Measurements from ENCODE around the gene COPG1. TPM values are rescaled to one million over a fixed set of nuclear protein-coding genes. Genes with fewer than 3 reads are reported as not detected.
"Not testable (repeated sequence)": the region's sequence is repeated elsewhere in the genome, so short reads cannot be mapped to it uniquely, and the experiment has no call there.

Gene COPG1
- total RNA-seq, 4 donors from 2014 or later: 77.1 to 95.3 (median 88.6) TPM

DNA sequence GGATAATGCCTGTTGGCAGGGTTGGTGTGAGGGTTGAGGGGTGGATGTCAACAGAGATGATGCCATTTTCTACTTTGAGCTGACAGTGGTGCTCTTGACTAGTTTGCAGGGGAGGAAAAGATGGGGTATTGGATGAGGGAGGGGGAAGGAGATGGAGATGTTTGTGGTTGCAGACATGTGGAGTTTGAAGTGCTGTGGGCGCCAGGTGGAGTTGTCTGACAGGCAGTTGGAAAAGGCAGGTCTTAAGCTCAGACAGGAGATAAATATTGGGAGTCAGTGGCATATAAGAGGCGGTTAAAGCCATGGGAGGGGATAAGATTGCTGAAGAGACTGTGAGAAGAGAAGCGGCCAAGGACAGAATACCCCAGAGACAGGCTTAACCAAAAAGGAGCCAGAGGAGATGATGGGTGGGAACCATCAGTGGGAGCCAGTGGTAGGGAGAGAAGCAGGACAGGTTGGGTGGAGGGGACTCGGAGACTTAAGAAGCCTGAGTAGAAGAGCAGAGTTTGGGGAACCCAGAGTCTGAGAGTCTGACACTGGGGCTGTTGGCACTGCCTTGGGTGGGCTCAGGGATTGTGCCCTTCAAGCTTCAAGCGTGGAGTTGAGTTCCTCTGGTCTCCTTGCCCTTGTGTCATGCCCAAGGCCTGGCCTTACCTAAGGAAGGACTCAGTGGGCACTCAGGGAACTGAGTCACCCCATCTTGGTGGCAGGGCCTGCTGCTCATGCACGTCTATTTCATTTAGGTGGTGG is 13.9 kb downstream of the COPG1 start:
- no peak overlapping the region for H3K27ac ChIP-seq
- DNase-seq (ENCODE audit: low spot score in 2 of 2): peak; percentile 40 to 60
- H3K4me1 ChIP-seq: no peaks in the 10 kb centered on the region
- H3K27me3 ChIP-seq: no peaks in the 10 kb centered on the region
- 82% methylated on average over 6 of the region's 6 CpGs for WGBS
- TF ChIP-seq POLR2AphosphoS5 (IDR thresholded peaks at IDR 0.05) (no peak), EP300 (IDR thresholded peaks at IDR 0.05) (no peak)
- no peak overlapping the region for H3K4me3 ChIP-seq
- H3K36me3 ChIP-seq: peaks cover 99% of the 10 kb centered on the region
- no peaks in the 10 kb centered on the region for H3K9me3 ChIP-seq

DNA sequence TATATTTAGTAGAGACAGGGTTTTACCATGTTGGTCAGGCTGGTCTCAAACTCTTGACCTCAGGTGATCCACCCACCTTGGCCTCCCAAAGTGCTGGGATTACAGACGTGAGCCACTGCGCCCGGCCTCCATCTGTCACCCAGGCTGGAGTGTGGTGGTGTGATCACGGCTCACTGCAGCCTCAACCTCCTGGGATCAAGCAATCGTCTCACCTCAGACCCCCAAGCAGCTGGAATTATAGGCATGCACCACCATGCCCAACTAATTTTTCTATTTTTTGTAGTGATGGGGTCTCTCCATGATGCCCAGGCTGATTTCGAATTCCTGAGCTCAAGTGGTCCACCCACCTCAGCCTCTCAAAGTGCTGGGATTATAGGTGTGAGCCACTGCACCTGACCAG is 15.6 kb downstream of the COPG1 start:
- peak in 1 of 2 donors; percentile 27 for DNase-seq (ENCODE audit: low spot score in 2 of 2)
- not testable (repeated sequence) for H3K4me3 ChIP-seq, H3K4me1 ChIP-seq, H3K9me3 ChIP-seq, H3K27me3 ChIP-seq, H3K27ac ChIP-seq
- 98% methylated on average over 6 of the region's 6 CpGs for WGBS
- H3K36me3 ChIP-seq: peaks cover 100% of the 10 kb centered on the region

DNA sequence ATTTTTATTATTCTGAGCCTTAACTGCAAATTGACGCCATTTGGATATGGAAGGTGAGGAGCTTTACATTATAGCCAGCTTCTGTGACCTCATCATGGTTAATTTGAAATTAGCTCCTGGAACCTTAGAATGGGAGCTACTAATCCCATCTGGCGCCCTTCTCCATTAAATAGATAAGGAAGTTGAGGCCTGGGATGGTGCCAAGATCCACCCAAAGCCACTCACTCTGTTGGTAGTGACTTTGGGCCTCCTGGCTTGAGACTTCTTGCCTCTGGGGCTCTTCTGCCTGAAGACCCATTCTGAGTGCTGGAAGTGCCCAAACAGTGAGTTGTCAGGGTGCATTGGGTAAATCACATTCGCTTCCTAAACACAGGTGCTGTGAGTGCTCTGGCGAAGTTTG is 17.2 kb downstream of the COPG1 start:
- WGBS: 94% methylated on average over 4 of the region's 4 CpGs
- Histone ChIP-seq H3K27me3 (no peaks in the 10 kb centered on the region), H3K9me3 (no peaks in the 10 kb centered on the region), H3K27ac (no peak overlapping the region), H3K4me3 (no peak overlapping the region), H3K4me1 (no peaks in the 10 kb centered on the region), H3K36me3 (peaks cover 100% of the 10 kb centered on the region)
- DNase-seq (ENCODE audit: low spot score in 2 of 2): peak in 1 of 2 donors; percentile 16
- no peak for TF ChIP-seq POLR2A (IDR thresholded peaks at IDR 0.05)
- no peak for TF ChIP-seq EP300 (IDR thresholded peaks at IDR 0.05)
- no peak for TF ChIP-seq POLR2AphosphoS5 (IDR thresholded peaks at IDR 0.05)

DNA sequence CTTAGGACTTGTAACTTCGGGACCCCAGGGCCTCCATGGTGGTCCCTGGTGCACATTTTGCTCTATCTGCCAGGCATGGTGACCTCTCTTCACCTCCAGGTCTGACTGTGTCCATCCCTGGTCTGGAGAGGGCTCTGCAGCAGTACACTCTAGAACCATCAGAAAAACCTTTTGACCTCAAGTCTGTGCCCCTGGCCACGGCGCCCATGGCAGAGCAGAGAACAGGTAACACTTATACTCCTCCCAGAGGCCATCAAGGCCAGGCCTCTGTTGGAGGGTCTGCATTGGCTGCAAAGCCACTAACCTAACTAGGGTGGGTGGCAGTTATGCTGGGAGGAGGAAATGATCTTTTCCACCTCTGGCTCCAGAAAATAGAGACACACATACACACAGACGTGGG is 19.0 kb downstream of the COPG1 start:
- H3K4me3 ChIP-seq: no peak overlapping the region
- no peak overlapping the region for H3K27ac ChIP-seq
- H3K9me3 ChIP-seq: no peaks in the 10 kb centered on the region
- no peak for TF ChIP-seq POLR2A (IDR thresholded peaks at IDR 0.05)
- TF ChIP-seq, protein P1, sequence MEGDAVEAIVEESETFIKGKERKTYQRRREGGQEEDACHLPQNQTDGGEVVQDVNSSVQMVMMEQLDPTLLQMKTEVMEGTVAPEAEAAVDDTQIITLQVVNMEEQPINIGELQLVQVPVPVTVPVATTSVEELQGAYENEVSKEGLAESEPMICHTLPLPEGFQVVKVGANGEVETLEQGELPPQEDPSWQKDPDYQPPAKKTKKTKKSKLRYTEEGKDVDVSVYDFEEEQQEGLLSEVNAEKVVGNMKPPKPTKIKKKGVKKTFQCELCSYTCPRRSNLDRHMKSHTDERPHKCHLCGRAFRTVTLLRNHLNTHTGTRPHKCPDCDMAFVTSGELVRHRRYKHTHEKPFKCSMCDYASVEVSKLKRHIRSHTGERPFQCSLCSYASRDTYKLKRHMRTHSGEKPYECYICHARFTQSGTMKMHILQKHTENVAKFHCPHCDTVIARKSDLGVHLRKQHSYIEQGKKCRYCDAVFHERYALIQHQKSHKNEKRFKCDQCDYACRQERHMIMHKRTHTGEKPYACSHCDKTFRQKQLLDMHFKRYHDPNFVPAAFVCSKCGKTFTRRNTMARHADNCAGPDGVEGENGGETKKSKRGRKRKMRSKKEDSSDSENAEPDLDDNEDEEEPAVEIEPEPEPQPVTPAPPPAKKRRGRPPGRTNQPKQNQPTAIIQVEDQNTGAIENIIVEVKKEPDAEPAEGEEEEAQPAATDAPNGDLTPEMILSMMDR (IDR thresholded peaks at IDR 0.05): no peak
- H3K27me3 ChIP-seq: no peaks in the 10 kb centered on the region
- no peaks in the 10 kb centered on the region for H3K4me1 ChIP-seq
- H3K36me3 ChIP-seq: peaks cover 100% of the 10 kb centered on the region
- peak in 1 of 2 donors; percentile 9 for DNase-seq (ENCODE audit: low spot score in 2 of 2)
- 83% methylated on average over 4 of the region's 4 CpGs for WGBS

DNA sequence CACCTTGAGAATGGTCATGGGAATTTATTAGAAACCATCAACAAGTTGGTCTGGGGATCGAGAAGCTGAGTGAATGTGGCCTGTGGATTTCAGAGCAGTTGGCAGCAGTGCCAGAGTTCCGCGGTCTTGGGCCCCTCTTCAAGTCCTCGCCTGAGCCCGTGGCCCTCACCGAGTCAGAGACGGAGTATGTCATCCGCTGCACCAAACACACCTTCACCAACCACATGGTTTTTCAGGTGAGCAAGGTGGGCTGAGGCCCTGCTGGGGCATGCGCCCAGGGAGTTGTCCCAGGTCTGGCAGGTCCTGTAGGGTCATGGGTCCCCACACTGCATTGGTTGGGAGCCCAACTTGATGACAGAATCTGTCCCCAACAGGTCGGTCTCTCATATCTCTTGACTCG is 22.3 kb downstream of the COPG1 start:
- TF ChIP-seq POLR2A (IDR thresholded peaks at IDR 0.05): no peak
- TF ChIP-seq, protein P1 (IDR thresholded peaks at IDR 0.05): no peak
- H3K27me3 ChIP-seq: no peaks in the 10 kb centered on the region
- DNase-seq (ENCODE audit: low spot score in 2 of 2): peak in 1 of 2 donors; percentile 46
- H3K36me3 ChIP-seq: peaks cover 99% of the 10 kb centered on the region
- H3K9me3 ChIP-seq: no peaks in the 10 kb centered on the region
- no peak overlapping the region for H3K27ac ChIP-seq
- WGBS: 88% methylated on average over 10 of the region's 11 CpGs
- H3K4me3 ChIP-seq: no peak overlapping the region
- no peaks in the 10 kb centered on the region for H3K4me1 ChIP-seq

DNA sequence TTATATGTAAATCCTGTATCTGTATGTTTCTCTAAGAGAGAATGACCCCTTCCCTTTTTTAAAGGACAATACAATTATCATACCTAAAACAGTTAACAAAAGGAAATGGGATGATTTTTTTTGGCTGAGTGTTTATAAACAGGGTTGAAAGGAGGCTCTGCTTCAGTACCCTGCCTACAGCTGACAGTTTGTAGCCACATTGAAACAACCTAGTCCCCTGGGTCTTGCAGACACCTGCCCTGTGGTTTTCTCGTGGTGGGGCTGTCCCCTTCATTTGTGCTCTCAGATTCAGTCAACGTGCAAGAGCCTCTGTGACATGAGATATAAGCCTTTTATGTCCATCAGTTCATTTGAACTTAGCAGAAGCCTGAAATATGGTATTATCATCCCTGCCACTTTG is 27.0 kb downstream of the COPG1 start:
- Histone ChIP-seq H3K4me1 (peaks cover 16% of the 10 kb centered on the region), H3K4me3 (no peak overlapping the region), H3K36me3 (peaks cover 58% of the 10 kb centered on the region), H3K27ac (no peak overlapping the region), H3K9me3 (no peaks in the 10 kb centered on the region), H3K27me3 (no peaks in the 10 kb centered on the region)
- DNase-seq (ENCODE audit: low spot score in 2 of 2): no peak
- WGBS: 71% methylated on average over 2 of the region's 2 CpGs
- TF ChIP-seq POLR2A (IDR thresholded peaks at IDR 0.05) (no peak), POLR2AphosphoS5 (IDR thresholded peaks at IDR 0.05) (no peak), EP300 (IDR thresholded peaks at IDR 0.05) (no peak)
- TF ChIP-seq, protein P1 (IDR thresholded peaks at IDR 0.05): no peak

DNA sequence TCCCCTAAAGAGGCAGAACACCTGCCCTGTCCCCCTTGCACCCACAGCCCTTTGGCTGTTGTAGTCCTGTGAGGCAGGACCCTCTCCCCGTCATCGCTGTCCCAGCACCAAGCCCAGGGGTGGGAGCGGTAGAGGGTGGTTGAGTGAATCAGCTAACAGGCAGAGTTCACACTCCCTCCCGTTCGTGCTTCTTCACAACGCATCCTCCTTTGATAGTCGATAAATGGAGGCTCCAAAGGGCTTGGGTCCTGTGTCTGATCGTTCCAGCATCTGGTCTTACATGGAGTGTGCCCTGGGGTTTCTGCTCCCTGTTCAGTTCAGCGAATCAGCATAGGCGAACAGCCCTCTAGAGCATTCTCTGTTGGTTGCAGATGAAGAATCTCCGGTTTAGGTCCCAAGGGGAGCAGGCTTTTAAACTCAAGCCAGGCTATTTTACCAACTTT is 28.4 kb downstream of the COPG1 start:
- no peaks in the 10 kb centered on the region for H3K27me3 ChIP-seq
- peaks cover 44% of the 10 kb centered on the region for H3K36me3 ChIP-seq
- 60% methylated on average over 11 of the region's 11 CpGs for WGBS
- H3K4me1 ChIP-seq: peaks cover 16% of the 10 kb centered on the region
- H3K9me3 ChIP-seq: no peaks in the 10 kb centered on the region
- peak overlapping the region; percentile 98 for H3K4me3 ChIP-seq
- DNase-seq (ENCODE audit: low spot score in 2 of 2): peak in 1 of 2 donors; percentile 59
- TF ChIP-seq POLR2A (IDR thresholded peaks at IDR 0.05): no peak
- TF ChIP-seq POLR2AphosphoS5 (IDR thresholded peaks at IDR 0.05): no peak
- TF ChIP-seq EP300 (IDR thresholded peaks at IDR 0.05): no peak
- TF ChIP-seq, protein P1 (IDR thresholded peaks at IDR 0.05): no peak
- H3K27ac ChIP-seq: peak overlapping the region; percentile 93
